Activated CD4-positive, alpha-beta T cell treated with anti-CD3 and anti-CD28 coated beads for 36 hours (primary cell): ENCODE results near the gene MTMR3. TPM values are rescaled to one million over a fixed set of nuclear protein-coding genes. Genes with fewer than 3 reads are reported as not detected.

Experiments used
- ATAC-seq: fragments of 200-7000 bp; cut with Tn5 transposase; one replicate; pipeline ENCODE4 v1.10.0; 2021; ENCODE audit warnings: mild to moderate bottlenecking, moderate library complexity
- CTCF ChIA-PET: fragments of 350-600 bp; sonication (Branson Sonifier 250); formaldehyde crosslinking; loops from one replicate; lab custom pipeline; 2021; ENCODE audit warnings: antibody characterized with exemption; lab: Charles Lee
- POLR2A ChIA-PET: fragments of 350-600 bp; sonication (Branson Sonifier 250); formaldehyde crosslinking; loops from one replicate; lab custom pipeline; 2021; ENCODE audit warnings: antibody characterized with exemption, inconsistent platforms; lab: Charles Lee
- DNase-seq: peaks from one replicate; pipeline ENCODE4 v3.0.0-alpha.2; 2020
- H3K27ac Mint-ChIP-seq: one replicate; pipeline ENCODE4 v1.8.0; 2021; ENCODE audit warnings: mixed read lengths
- H3K27me3 Mint-ChIP-seq: one replicate; pipeline ENCODE4 v1.8.0; 2021; ENCODE audit warnings: mixed read lengths
- H3K36me3 Mint-ChIP-seq: one replicate; pipeline ENCODE4 v1.8.0; 2021; ENCODE audit warnings: low read depth, mixed read lengths
- H3K4me1 Mint-ChIP-seq: one replicate; pipeline ENCODE4 v1.8.0; 2021; ENCODE audit warnings: mixed read lengths
- H3K4me3 Mint-ChIP-seq: one replicate; pipeline ENCODE4 v1.8.0; 2021; ENCODE audit warnings: mild to moderate bottlenecking, moderate library complexity, mixed read lengths
- H3K9me3 Mint-ChIP-seq: one replicate; pipeline ENCODE4 v1.8.0; 2021; ENCODE audit warnings: low read depth, mixed read lengths
- intact Hi-C, 2 experiments: fragments of 100-400 bp; cut with DNase I in 1 of 2; cut with micrococcal nuclease in 1 of 2; formaldehyde crosslinking; loops; one replicate each; pipeline versions ENCODE4 v1.14.2 to v1.15.1; 2022 to 2024; cut with DNase I, micrococcal nuclease
- total RNA-seq, 2 experiments: library from RNA; stranded (reverse); gene quantifications; one replicate each; pipeline ENCODE4 v1.2.3, GENCODE V29; 2021

Gene MTMR3
- total RNA-seq, 2 experiments from 2014 or later, result 19.2 to 22.8 TPM

GRCh38 chr22:30040499-30041260, 157.7 kb downstream of the MTMR3 start:
- ChIA-PET POLR2A (no interaction called here), CTCF (interaction anchor here (0.7 kb wide), 1 partner anchor 46 kb away, joined by 3 read pairs; no protein-coding TSS in a partner anchor)
- H3K27ac Mint-ChIP-seq, result no peak overlapping the region
- intact Hi-C loops, result no loop called here
- no peak for ATAC-seq
- no peaks in the 10 kb centered on the region for H3K9me3 Mint-ChIP-seq
- H3K4me3 Mint-ChIP-seq, result no peak overlapping the region
- H3K36me3 Mint-ChIP-seq, result no peaks in the 10 kb centered on the region
- H3K4me1 Mint-ChIP-seq, result peaks cover 5% of the 10 kb centered on the region
- no peak for DNase-seq
- H3K27me3 Mint-ChIP-seq, result no peaks in the 10 kb centered on the region

- CTCF ChIA-PET, result interaction anchor here (0.6 kb wide), 1 partner anchor 69 kb away, joined by 3 read pairs; no protein-coding TSS in a partner anchor
- Mint-ChIP-seq H3K36me3 (no peaks in the 10 kb centered on the region), H3K27me3 (no peaks in the 10 kb centered on the region), H3K4me1 (peaks cover 5% of the 10 kb centered on the region), H3K4me3 (no peak overlapping the region), H3K9me3 (no peaks in the 10 kb centered on the region), H3K27ac (no peak overlapping the region)
- DNase-seq (no peak), ATAC-seq (no peak)
- intact Hi-C loops, result no loop called here
- POLR2A ChIA-PET, result no interaction called here
Measured at GRCh38 chr22:30041475-30041874, 158.5 kb downstream of the MTMR3 start.

GRCh38 chr22:30041881-30042280, 158.9 kb downstream of the MTMR3 start:
- Mint-ChIP-seq H3K4me3 (no peak overlapping the region), H3K36me3 (no peaks in the 10 kb centered on the region), H3K27me3 (no peaks in the 10 kb centered on the region), H3K4me1 (peaks cover 5% of the 10 kb centered on the region), H3K27ac (no peak overlapping the region), H3K9me3 (no peaks in the 10 kb centered on the region)
- ChIA-PET POLR2A (no interaction called here), CTCF (interaction anchor here (0.6 to 1.3 kb wide), 2 partner anchors 47 to 69 kb away, joined by 3 read pairs; no protein-coding TSS in a partner anchor)
- no peak for DNase-seq
- intact Hi-C loops, result no loop called here
- ATAC-seq, result no peak

GRCh38 chr22:30043161-30043560, 160.2 kb downstream of the MTMR3 start:
- Mint-ChIP-seq H3K9me3 (no peaks in the 10 kb centered on the region), H3K4me1 (peaks cover 11% of the 10 kb centered on the region), H3K4me3 (no peak overlapping the region), H3K27ac (no peak overlapping the region), H3K36me3 (no peaks in the 10 kb centered on the region), H3K27me3 (no peaks in the 10 kb centered on the region)
- ChIA-PET CTCF (interaction anchor here (1.3 kb wide), 1 partner anchor 46 kb away, joined by 3 read pairs; no protein-coding TSS in a partner anchor), POLR2A (no interaction called here)
- intact Hi-C loops, result no loop called here
- ATAC-seq (no peak), DNase-seq (no peak)

GRCh38 chr22:30044369-30044768, 161.4 kb downstream of the MTMR3 start:
- Mint-ChIP-seq H3K4me3 (no peak overlapping the region), H3K27me3 (no peaks in the 10 kb centered on the region), H3K9me3 (no peaks in the 10 kb centered on the region), H3K27ac (no peak overlapping the region), H3K4me1 (peaks cover 11% of the 10 kb centered on the region), H3K36me3 (no peaks in the 10 kb centered on the region)
- ChIA-PET POLR2A (no interaction called here), CTCF (interaction anchor here (0.6 kb wide), 1 partner anchor 61 kb away, joined by 3 read pairs; no protein-coding TSS in a partner anchor)
- DNase-seq, result peak; percentile 13
- intact Hi-C loops, result no loop called here
- ATAC-seq, result peak; percentile 69

GRCh38 chr22:30044881-30045493, 162.0 kb downstream of the MTMR3 start:
- ATAC-seq (no peak), DNase-seq (no peak)
- ChIA-PET CTCF (interaction anchor here (0.6 to 1.4 kb wide), 2 partner anchors 44 to 61 kb away, joined by 3 to 4 read pairs; no protein-coding TSS in a partner anchor), POLR2A (no interaction called here)
- H3K4me3 Mint-ChIP-seq, result no peak overlapping the region
- peaks cover 11% of the 10 kb centered on the region for H3K4me1 Mint-ChIP-seq
- H3K27me3 Mint-ChIP-seq, result no peaks in the 10 kb centered on the region
- no peak overlapping the region for H3K27ac Mint-ChIP-seq
- no peaks in the 10 kb centered on the region for H3K9me3 Mint-ChIP-seq
- H3K36me3 Mint-ChIP-seq, result no peaks in the 10 kb centered on the region
- intact Hi-C loops, result no loop called here

GRCh38 chr22:30045494-30045887, 162.5 kb downstream of the MTMR3 start:
- CTCF ChIA-PET, result interaction anchor here (1.4 kb wide), 1 partner anchor 43 kb away, joined by 4 read pairs; no protein-coding TSS in a partner anchor
- H3K9me3 Mint-ChIP-seq, result no peaks in the 10 kb centered on the region
- intact Hi-C loops, result no loop called here
- H3K27ac Mint-ChIP-seq, result no peak overlapping the region
- H3K36me3 Mint-ChIP-seq, result no peaks in the 10 kb centered on the region
- DNase-seq, result no peak
- POLR2A ChIA-PET, result interaction anchor here (0.6 kb wide), 1 partner anchor 93 kb away, joined by 4 read pairs; no protein-coding TSS in a partner anchor
- H3K27me3 Mint-ChIP-seq, result no peaks in the 10 kb centered on the region
- no peak for ATAC-seq
- peaks cover 11% of the 10 kb centered on the region for H3K4me1 Mint-ChIP-seq
- H3K4me3 Mint-ChIP-seq, result no peak overlapping the region

GRCh38 chr22:30045901-30046715, 163.1 kb downstream of the MTMR3 start:
- H3K4me3 Mint-ChIP-seq, result no peak overlapping the region
- no peaks in the 10 kb centered on the region for H3K9me3 Mint-ChIP-seq
- DNase-seq, result no peak
- no peaks in the 10 kb centered on the region for H3K27me3 Mint-ChIP-seq
- ChIA-PET POLR2A (interaction anchor here (0.6 kb wide), 1 partner anchor 94 kb away, joined by 4 read pairs; no protein-coding TSS in a partner anchor), CTCF (interaction anchor here (0.6 to 1.4 kb wide), 2 partner anchors 19 to 43 kb away, joined by 3 to 4 read pairs; no protein-coding TSS in a partner anchor)
- no peak for ATAC-seq
- peaks cover 11% of the 10 kb centered on the region for H3K4me1 Mint-ChIP-seq
- no peak overlapping the region for H3K27ac Mint-ChIP-seq
- intact Hi-C loops, result no loop called here
- H3K36me3 Mint-ChIP-seq, result no peaks in the 10 kb centered on the region

GRCh38 chr22:30046716-30047363, 163.9 kb downstream of the MTMR3 start:
- no peak overlapping the region for H3K4me3 Mint-ChIP-seq
- POLR2A ChIA-PET, result no interaction called here

GRCh38 chr22:30047364-30047738, 164.4 kb downstream of the MTMR3 start:
- ChIA-PET POLR2A (no interaction called here), CTCF (interaction anchor here (0.6 to 1.0 kb wide), 4 partner anchors 34 to 1634 kb away, joined by 3 to 4 read pairs (median 3); no protein-coding TSS in a partner anchor)
- intact Hi-C loops, result no loop called here
- ATAC-seq (peak; percentile 55), DNase-seq (no peak)
- Mint-ChIP-seq H3K4me1 (peaks cover 11% of the 10 kb centered on the region), H3K9me3 (no peaks in the 10 kb centered on the region), H3K36me3 (no peaks in the 10 kb centered on the region), H3K4me3 (no peak overlapping the region), H3K27me3 (no peaks in the 10 kb centered on the region), H3K27ac (no peak overlapping the region)

More at GRCh38 chr22:30046716-30047363, 163.9 kb downstream of the MTMR3 start:
- no peak for DNase-seq
- Mint-ChIP-seq H3K36me3 (no peaks in the 10 kb centered on the region), H3K27ac (no peak overlapping the region), H3K27me3 (no peaks in the 10 kb centered on the region), H3K4me1 (peaks cover 11% of the 10 kb centered on the region), H3K9me3 (no peaks in the 10 kb centered on the region)
- ATAC-seq, result no peak
- CTCF ChIA-PET, result interaction anchor here (0.6 to 1.0 kb wide), 5 partner anchors 19 to 1635 kb away, joined by 3 to 4 read pairs (median 3); no protein-coding TSS in a partner anchor
- intact Hi-C loops, result no loop called here
